HEK293T (cell line): ENCODE results near the gene HOXA10.

Source experiments
- BHLHE40 ChIP-seq: fragments of 450-650 bp; IDR thresholded peaks from 2 replicates; pipeline ENCODE4 v1.6.1; 2016; ENCODE audit warnings: mild to moderate bottlenecking, moderate library complexity, borderline replicate concordance
- FOXA1 ChIP-seq: fragments of 450-650 bp; IDR thresholded peaks from 2 replicates; pipeline ENCODE4 v1.6.1; 2016; ENCODE audit warnings: mild to moderate bottlenecking

- TF ChIP-seq FOXA1 (no peak), BHLHE40 (no peak)
Observed at GRCh38 chr7:27202862-27203134, 28.7 kb upstream of the HOXA10 start.
